ENCODE results near the gene GPR4.

GPR4 gene

DNA sequence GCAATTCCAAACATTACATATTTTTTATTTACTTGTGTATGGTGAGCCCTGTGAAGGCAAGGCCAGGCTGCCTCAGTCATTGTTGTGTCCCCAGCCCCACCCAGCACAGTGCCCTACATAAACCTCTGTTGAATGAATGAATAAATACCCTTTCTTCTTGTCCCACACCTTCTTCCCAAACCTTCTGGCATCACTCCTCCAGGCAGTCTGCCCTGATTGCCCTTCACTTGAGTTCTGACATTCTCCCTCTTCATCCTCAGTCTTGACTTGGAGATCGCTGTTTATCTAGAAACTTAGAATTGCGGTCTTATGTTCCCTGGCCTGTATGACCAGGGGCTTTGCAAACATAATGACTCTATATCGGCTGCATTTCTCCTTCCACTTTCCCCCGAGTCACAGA lies 12.2 kb downstream of the GPR4 start:
- no peak for DNase-seq (ENCODE audit: low spot score)

DNA sequence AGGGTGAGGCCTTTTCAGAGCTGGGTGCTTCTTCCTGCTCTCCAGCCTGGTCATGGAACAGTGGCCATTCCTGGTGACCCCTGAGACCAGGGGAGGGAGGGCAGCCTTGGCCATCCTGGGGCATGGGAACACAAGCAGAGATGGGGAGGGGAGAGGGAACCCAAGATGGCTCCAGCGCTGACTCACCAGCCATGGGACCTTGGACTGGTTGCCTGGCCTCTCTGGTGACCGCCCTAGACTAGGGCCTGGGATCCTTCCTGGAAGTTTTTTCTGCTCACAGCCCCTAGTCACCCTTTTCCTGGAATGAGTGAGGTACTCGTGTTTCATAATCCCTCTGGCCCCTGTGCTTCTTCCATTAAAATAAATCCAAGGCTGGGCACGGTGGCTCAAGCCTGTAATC lies 14.1 kb downstream of the GPR4 start:
- DNase-seq (ENCODE audit: low spot score), result no peak

DNA sequence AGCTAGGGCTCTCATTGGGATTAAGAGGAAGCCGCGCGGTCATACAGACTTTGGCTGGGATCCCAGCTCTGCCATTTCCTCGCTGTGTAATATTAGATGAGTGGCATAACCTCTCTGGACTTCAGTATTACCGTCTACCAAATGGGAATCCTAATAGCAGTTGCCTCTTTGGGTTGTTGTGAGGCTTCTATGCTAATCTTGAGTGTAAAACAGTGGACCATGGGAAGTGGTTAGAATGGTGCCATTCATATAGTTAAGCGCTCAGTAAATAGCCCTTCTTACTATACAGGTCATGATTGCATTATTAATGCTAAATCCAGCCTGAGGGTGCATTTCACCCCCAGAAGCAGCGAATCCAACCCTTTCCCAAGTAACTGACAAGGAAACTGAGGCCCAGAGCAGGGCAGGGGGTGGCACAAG lies 16.8 kb downstream of the GPR4 start:
- no peak for DNase-seq (ENCODE audit: low spot score)

DNA sequence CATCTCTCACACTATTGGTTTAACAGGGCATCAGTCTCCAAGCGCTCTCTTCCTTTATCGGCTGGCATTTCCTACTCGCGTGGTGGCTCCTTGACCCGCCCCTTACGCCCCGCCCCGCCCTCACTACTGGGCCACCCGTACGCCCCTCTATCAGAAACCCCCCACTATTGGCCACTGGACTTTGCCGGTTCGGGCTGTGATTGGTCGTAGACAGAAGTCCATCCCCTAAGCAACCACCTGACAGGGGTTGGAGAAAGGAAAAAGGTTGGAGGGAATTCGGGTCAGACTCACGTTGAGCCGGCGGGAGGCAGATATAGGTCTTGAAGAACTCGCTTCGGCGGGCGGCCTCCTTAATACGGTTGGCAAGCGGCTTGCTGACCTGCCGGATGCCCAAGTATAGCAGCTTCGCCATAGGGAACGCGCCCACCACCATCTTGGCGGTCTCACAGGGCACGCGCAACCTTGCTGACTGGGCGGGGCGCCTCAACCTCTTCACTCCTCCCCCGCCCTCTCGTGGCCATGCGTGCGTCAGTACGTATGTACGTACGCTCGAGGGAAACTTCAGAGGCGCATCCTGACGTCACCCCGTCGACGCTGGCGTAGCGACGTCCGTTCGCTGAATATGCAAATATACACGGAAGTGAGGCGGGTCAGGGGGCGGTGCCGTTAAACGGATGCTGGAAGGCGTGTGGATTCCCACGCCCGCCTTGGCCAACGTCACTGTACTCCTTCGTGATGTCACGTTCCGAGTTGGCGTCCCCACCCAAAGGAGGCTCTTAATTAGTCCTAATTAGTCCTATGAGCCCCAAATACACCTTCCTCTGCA lies 17.5 kb downstream of the GPR4 start, which contains the start of gene OPA3:
OPA3 (minus strand) TSS at position 471 of the 826 bp plus-strand sequence; CDS start at position 433, 38 bp downstream.
- DNase-seq (ENCODE audit: low spot score), result peak; percentile 100

DNA sequence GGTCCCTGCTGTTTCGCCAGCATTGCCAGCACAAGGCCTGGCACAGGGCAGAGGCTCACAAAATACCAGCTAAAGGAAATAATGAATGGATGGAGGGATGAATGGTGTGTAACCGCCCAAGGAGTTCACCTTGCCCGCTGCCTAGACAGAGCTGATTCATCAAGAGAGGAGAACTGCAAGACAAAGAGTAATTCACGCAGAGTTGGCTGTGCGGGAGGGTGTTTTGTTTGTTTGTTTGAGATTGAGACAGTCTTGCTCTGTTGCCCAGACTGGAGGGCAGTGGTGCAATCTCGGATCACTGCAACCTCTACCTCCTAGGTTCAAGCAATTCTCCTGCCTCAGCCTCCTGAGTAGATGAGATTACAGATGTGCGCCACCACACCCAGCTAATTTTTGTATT lies 20.4 kb downstream of the GPR4 start:
- DNase-seq (ENCODE audit: low spot score), result no peak

DNA sequence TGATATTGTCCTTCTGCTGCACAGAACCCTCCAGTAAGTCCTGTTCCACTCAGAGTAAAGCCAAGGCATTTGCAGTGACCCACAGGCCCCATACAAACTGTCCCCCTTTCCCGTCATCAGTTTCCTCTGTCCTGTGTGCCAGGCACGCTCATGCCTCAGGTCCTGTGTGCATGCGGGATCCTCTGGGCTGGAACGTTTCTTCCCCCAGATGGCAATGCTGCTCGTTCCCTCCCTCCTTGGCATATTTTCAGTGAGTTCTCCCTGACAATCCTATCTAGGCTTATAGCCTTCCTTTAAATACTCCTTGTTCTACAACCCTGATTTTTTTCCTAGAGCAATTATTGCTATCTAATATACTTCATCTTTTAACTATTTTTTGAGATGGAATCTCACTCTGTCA lies 23.2 kb downstream of the GPR4 start:
- no peak for DNase-seq (ENCODE audit: low spot score)

DNA sequence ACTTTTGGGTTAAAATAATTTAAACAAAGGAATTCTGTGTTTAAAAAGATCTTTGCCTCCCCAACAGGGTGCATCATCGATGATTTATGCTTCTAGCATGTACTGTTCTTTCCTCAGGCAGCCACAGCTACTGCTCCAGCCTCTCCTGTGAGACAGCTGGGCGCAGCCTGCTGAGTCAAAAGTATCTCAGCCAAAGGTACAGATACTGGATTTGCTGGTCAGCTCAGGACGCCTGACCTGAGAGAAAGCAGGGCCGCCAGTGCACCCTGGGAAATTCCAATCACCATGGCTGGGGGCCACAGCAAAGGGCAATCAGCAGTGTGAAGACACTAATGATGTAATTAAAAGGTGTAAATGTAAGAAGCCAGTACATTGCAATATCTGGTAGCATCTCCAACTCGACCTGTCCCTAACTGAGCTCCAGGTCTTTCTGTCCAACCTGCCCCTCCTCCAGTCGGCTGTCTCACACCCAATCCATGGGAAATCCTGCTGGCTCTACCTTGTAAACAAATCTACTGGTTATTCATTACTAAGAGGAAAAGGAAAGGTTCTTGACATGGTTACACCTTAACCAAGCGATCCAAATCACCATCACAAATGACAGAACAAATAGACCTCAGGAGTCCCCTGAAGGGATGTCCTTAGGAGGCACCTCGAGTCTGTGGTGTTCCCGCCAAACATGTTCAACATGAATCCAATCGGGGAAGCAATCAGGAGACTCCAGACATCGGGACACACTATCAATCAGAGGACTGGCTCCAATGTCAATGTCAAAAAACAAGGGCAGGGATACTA lies 24.7 kb downstream of the GPR4 start:
- DNase-seq (ENCODE audit: low spot score), result no peak

DNA sequence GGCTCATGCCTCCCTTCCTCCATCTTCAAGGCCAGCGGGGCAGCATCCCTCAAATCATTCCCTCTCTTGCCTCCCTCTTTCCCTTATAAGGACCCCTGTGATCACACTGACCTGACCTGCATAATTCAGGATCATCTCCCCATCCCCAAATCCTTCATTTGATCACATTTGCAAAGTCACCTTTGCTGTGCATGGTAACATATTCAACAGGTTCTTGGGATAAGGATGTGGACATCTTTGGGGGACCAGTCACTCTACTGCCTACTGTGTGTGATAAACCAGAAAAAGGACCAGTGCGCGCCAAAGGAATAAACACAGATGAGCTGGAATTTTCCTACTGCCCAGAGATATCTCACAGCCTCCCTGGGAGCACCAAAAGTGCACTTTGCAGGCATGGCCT lies 25.3 kb downstream of the GPR4 start:
- no peak for DNase-seq (ENCODE audit: low spot score)

DNA sequence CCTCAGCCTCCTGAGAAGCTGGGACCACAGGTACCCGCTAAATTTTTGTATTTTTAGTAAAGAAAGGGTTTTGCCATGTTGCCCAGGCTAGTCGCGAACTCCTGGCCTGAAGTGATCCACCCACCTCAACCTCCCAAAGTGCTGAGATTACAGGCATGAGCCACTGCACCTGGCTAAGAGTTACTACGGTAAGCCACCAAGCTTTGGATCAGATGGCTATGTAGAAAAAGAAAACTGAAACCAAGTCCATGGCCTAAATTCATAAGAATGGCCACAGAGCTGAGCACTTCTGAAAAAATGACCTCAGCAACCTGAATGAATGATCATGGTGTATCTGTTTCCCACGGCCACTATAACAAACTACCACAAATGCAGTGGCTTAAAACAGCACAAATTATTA lies 26.8 kb downstream of the GPR4 start:
- DNase-seq (ENCODE audit: low spot score), result no peak

DNA sequence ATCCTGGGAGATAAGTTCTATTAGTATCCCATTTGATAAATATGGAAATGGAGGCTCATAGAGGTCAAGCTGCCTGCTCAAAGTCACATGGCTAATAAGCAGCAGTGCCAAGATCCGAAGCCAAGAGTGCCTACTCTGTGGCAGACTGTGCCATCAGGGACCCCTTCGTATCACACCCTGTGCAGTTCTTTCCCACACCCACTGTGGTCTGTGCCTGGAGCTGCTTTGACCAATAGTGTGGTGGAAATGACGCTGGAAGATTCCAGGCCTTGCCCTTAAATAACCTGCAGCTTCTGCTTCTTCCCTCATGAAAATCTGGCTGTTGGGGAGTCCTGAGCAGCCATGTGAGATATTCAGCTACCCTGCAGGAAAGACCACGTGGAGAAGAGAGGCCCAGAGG lies 27.5 kb downstream of the GPR4 start:
- DNase-seq (ENCODE audit: low spot score), result no peak

DNA sequence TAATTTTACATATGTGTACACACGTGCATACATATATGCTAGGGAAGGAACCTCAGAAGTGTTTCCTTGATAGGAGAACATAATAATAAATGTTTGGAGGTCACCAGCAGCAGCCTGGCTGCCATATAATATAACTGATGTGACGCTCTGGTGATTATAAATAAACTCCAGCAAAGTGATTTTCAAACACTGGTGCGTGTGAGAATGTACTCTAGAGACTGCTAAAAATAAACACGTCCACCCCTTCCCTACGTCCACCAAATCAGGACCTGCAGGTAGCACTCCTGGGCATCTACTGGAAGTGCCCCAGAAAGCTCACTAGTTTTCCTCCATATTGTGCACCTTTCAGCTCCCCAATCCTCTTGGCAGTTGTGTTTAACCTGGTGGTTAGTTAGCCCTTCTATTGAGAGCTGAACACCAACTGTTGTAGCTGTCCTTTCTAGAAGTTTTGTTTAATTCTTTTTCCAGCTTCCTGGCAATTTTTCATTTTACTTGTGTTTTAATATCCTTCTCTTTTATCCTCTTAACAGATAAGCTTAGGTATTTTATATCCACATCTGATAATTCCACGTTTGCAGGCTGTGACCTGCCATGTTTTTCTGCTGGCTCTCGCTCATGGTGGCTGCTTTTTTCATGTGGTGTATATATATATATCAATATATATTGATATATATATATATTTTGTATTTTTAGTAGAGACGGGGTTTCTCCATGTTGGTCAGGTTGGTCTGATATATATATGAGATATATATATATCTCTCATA lies 30.4 kb downstream of the GPR4 start:
- DNase-seq (ENCODE audit: low spot score), result no peak

DNA sequence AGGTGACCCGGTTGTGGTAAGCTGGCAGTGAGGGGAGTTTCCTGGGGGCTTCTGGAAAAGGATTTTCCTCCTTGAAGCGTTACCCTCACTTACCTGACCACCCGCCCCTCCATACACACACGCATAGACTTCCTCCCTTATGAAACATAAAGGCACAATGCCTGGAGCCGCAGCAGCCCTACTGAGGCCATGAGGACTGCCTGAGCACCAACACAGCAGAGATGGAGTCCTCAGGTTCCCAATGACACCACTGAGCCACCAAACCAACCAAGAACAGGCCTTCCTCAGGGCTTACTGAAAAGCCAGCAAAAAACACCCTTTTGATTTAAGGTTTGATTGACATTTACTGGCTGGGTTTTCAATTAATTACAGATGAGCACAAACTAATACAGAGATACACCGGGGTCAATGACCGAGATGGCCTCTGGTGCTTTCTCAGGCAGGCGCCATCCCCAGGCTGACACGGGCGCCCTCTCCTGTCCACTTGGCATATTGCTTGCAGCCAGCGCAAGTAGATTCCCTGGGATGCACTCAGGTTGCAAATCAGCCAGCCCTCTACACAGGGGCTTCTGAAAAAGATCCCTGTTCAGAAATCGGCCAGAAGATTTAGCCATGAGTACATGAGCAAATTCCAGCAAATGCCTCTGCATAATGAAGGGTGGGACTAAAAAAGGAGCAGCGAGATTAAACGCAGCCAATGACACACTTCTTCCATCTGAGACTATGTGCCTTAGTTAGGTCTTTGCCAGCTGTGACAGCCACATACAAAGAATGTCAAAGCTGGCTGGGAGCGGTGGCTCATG lies 32.2 kb downstream of the GPR4 start:
- DNase-seq (ENCODE audit: low spot score), result no peak

DNA sequence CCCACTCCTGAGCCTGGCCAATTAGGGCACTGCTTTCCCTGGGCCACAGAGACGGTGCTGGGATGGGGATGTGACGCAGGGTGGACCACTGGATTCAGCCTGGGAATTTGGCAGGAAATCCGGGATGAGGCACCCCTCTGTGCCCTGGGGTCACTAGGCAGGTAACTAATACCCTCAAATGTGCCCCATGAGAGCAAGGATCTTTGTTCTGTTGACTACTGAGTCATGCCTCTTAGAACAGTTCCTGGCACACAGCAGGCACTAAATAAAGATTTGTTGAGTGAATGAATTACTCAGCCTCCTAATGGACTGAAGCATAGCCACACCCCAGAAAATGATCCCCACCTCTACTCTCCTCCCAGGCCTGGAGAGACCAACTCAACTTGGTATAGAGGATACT lies 33.3 kb downstream of the GPR4 start:
- DNase-seq (ENCODE audit: low spot score), result no peak

DNA sequence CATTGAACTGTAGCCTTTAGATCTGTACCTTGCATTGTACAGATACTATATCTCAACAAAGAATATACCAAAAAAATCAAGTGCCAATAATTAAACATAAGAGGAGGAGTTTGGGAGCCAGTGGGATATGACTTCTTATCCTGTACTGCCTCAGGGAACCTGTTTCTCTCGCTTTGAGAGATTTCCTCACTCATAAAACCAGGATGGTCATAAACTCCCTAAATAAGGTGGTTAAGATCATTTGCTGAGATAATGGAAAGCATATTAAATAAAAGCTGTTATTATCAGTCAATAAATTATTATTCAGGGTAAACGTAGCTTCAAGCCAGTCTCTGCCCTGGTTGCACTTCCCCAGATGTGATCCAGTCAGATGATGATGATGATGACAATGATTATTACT lies 34.4 kb downstream of the GPR4 start:
- no peak for DNase-seq (ENCODE audit: low spot score)

DNA sequence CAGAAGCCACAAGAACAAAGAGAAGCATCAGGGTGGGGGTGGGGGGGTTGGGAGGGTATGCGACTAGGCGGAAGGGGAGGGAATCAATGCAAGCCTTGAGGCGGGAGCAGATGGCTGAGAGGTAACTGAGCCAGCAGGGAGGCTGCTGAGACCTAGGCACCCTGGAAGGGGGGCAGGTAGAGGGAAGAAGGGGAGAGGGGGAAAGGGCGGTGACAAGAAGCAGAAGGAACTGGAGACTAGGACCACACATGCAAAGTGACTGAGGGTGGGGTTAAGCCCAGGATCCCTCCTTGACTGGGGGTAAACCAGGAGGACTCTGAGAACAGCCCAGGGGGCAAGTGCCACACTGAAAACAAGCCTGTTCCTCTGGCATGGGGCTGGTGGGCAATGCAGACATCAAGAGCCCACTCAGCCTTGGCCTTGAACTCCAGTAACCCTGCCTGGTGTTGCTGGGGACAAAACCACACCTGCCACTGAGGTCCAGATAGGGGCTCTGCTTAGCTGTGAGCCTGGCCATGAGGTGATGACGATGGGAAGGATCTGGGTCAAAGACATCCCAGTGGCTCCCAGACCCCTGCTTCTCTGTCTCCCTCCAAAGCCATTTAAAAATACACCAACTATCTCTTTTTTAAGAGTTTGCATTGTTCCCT lies 37.8 kb downstream of the GPR4 start:
- DNase-seq (ENCODE audit: low spot score), result no peak

DNA sequence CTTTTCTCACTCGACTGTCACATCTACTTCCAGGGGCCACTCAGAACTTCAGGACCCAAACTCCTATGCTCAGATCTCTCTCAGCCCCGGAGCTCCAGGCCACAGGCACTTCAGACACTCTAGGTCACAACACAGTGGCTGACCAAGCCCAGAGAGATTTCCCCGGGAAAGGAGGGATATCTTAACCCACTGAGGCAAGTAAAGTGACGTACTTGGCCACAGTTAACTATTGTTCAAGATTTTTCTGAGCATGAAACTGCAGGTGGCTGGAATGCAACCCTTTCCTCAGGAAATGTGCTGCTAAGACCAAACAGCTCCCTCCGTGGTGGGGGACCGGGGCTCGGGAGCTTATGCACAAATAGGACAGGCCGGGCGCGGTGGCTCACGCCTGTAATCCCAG lies 41.3 kb downstream of the GPR4 start:
- no peak for DNase-seq (ENCODE audit: low spot score)

DNA sequence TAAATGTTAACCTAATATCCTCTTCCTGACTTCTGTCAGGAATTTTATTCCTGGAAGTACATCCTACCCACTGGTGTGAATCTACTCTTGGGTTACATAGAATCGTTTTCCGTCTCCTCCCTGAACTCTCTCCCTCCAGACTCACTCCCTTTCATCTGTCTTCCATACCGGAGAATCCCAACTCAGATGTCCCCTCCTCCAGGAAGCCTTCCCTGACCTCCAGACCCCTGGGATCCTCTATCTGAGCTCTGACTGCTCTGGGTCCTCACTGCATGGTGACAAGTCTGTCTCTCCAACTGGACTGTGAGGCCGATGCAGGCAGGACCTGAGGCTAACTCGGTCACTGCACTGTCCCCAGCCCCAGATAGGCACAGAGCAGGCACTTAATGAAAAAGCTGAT lies 42.0 kb downstream of the GPR4 start:
- DNase-seq (ENCODE audit: low spot score), result no peak

DNA sequence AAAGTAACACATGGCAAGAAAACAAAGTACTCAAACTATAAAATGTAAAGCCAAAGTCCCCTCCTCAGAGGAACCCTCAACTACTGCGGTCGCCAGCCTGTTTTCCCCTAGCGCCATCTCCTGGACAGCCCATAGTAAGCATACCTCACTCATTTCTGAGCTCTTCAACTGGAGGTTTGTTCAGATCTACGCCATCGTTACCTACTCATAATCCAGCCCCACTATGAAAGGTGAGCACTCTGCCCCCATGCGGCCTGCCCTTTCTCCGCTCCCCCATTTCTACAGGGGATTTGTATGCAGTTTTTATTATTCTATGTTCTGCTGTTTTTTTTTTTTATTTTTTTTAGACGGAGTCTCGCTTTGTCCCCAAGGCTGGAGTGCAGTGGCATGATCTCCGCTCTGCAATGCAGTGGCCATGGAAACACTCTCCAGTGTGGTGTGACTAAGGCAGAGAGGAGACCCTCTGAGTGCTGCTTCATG lies 43.6 kb downstream of the GPR4 start:
- DNase-seq (ENCODE audit: low spot score), result peak; percentile 73

DNA sequence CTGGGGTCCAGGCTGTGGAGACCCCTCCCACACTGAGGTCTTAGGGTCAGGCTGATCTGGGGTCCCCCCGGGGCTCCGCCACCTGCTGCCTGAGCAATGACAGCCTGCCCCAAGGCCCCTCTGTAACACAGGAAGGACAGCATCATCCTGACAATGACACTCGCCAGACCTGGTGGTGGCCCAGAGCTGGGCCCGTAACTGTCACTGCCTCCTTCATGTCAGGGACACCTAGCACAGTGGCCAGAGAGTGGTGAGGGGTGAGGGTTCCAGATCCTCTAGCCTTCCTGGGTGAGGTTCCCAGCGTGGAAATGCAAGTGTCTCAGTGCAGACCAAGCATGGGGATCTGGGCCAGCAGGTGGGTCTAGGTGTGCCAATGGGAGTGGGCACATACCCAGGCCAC lies 45.2 kb downstream of the GPR4 start:
- DNase-seq (ENCODE audit: low spot score), result no peak

DNA sequence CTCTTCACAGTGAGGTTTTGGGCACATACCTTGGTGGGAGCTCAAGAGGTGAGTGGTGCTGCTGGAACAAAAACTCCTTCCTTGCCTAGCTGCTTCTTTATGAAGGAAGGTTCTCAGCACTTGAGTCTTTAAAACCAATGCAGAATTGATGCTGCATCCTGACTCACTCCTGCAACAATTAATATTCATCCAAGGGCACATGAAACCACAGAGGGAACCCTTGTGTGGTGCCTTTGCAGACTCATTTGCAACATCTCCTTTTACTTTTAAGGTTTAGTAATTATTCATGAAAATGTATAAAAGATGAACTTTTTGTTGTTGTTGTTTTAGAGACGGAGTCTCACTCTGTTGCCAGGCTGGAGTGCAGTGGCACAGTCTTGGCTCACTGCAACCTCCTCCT lies 47.5 kb downstream of the GPR4 start:
- no peak for DNase-seq (ENCODE audit: low spot score)

DNA sequence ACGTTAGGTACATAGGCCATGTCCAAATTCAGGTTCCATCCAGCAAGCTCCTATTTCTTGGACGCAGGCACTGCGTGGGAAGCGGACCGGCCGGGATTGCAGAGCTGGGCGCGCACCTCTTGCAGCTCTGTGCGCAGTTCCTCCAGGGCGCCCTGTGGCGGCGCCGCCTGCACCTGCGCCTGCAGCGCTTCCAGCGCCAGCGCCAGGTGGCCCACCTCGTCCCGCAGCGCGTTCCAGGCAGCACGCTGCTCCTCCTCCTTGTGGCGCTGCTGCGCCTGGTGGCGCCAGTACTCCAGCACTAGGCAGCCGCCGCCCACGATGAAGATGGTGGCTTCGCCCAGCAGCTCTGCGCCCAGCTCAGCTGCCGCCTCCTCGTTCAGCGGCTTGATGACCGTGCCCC lies 48.5 kb downstream of the GPR4 start:
- DNase-seq (ENCODE audit: low spot score), result peak; percentile 54

Data from SW480 (cell line).